Activated CD4-positive, CD25-positive, alpha-beta regulatory T cell treated with anti-CD3 and anti-CD28 coated beads, Interleukin-2, amount 50 U/mL, for 24 hours (primary cell): ENCODE results near the gene NOX5.
"Not testable (repeated sequence)": the region's sequence is repeated elsewhere in the genome, so short reads cannot be mapped to it uniquely, and the experiment has no call there.

Source experiments
- ATAC-seq, 2 donors: fragments of 150-1000 bp; cut with Tn5 transposase; one replicate each; pipeline ENCODE4 v1.10.0; 2021; ENCODE audit warnings: mild to moderate bottlenecking in 1 of 2, moderate library complexity in 1 of 2

NOX5 gene

GRCh38 chr15:69060744-69061143 lies 46.2 kb downstream of the NOX5 start:
- ATAC-seq = peak; percentile 82 to 88

DNA sequence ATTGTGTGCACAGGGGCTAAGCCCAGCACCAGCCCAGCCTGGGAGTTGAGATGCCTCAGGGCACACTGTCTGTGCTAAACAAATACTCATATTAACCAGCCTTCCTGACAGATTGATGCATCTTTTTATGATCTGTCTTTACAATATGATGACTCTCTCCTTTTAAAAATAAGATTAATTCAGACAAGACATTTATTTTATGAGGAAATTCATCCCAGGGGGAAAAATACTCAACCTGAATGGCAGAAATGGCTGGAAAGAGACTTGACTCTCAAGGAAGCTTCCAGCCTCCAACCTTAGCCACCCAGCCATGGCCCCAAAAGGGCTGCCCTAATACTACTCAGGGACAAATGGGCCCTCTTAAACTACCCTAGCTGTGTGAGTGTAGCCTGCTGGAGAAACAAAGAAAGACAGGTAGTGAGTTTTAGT lies 46.9 kb downstream of the NOX5 start:
- no peak for ATAC-seq

DNA sequence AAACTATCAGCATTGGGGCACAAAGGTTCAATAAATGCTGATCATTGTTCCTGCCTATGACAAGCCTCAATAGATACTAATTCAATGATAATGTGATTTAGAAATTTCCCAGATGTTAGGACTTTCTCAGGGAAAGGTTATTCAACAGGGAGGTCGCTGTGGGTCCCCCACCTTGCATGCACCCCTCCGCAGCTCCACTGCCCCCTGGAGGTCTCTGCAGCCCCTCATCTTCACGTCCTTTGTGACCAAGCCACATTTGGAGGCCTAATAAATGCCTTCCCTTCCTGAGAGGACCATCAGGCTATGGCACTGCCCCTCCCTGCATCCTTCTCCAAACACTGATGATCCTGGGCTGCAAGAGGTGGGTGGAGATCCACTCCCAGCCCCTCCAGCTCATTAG lies 50.2 kb downstream of the NOX5 start:
- ATAC-seq = no peak

GRCh38 chr15:69066007-69066995 lies 51.8 kb downstream of the NOX5 start:
- no peak for ATAC-seq

GRCh38 chr15:69067296-69067695 lies 52.8 kb downstream of the NOX5 start:
- ATAC-seq = no peak

DNA sequence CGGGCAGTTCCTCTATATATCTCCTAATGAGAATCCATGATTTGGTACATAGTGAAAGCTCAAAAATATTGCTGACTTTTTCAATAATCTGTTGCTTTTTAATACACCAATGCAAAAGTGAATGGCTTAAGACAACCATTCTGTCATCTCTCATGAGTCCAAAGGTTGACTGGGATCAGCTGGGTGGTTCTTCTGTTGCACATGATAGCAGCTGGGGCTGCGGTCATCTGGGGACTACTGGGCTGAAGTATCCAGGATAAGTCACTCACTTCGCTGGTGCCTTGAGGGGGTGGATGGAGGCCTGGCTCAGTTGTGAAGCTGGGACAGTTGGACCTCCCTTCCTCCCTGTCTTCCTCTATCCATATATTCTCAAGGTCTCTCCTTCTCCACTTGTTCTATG lies 53.7 kb downstream of the NOX5 start:
- no peak for ATAC-seq

- not testable (repeated sequence) for ATAC-seq
Observed at GRCh38 chr15:69069290-69069689, 54.8 kb downstream of the NOX5 start.

DNA sequence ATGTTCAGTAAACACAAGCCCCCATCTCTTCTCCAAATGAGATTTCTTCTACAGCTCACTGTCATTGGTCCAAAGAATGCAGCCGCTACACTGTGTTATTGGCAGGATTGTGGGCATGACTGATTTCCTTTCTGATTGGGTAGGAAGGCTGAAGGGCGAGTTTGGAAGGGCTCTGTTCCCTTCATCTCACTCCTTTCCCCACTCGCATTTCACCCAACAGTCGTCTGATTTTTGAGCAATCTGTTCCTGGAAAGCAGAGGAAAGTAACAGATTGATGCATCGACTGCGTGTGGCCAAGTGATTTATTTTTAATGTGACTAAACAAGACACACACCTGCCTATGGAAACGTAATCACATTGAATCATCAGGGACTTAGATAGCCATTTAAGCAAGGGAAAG lies 55.5 kb downstream of the NOX5 start:
- no peak for ATAC-seq

- no peak for ATAC-seq
Observed at GRCh38 chr15:69070396-69070795, 55.9 kb downstream of the NOX5 start.

GRCh38 chr15:69071260-69071659 lies 56.8 kb downstream of the NOX5 start:
- ATAC-seq = no peak

- ATAC-seq = no peak
Observed at GRCh38 chr15:69072906-69073305, 58.4 kb downstream of the NOX5 start.

DNA sequence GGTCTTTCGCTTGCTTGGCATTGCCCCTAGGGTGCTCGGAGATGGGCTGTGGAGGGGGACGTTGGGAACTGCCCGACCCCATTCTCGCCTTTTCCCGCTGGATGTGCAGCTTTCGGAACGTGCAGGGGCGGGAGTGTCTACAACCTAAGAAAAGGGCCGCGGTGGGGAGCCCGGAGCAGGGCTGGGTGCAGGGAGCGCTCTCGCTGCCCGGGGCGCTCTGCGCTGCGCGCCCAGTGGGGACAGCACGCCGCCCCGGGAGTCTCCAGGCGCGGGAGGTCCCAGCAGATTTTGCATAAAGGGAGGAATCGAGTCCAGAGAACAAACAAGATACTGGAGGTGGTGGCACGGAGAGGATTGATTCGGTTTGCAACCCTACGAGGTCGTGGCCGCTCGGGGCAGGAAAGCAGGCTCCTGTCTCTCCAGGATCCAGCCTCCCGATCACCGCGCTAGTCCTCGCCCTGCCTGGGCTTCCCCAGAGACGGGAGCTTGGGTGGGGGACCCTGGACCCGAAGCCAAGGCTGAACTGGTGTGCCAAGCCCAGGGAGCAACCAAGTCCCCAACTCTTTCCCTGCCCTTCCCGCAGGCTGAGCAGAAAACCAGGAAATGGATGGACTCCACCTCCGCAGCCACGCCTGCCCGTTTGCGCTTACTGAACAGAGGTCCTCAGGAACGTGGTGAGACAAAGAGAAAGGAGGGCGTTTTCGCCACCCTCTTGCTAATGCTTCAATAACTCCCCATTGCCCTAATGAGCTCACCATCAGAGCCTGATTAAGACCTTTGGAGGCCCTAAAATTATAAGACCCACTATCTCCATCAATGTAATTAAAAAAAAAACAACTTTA lies 59.7 kb downstream of the NOX5 start:
- ATAC-seq = peak in 1 of 2 donors; percentile 41

DNA sequence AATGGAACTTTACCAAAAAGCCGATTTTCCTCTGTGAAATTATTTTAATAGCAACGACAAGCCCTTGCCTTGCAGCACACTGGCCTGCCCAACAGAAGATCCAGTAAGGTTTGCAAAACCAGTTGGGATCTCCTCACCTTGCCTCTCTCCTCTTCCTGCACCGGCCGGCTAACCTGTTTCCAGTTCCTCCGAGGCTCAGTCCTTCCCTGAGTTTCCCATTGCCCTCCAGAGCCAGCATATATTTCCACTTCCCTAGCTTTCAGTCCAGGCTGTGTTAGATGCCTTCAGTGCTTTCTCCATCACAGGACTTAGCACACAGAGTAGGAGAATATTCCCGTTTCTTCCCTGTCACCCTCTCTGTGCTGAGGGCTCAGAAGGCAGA lies 60.3 kb downstream of the NOX5 start:
- no peak for ATAC-seq

GRCh38 chr15:69075440-69075839 lies 60.9 kb downstream of the NOX5 start:
- ATAC-seq = no peak

- no peak for ATAC-seq
Observed at GRCh38 chr15:69076756-69077155, 62.3 kb downstream of the NOX5 start.

DNA sequence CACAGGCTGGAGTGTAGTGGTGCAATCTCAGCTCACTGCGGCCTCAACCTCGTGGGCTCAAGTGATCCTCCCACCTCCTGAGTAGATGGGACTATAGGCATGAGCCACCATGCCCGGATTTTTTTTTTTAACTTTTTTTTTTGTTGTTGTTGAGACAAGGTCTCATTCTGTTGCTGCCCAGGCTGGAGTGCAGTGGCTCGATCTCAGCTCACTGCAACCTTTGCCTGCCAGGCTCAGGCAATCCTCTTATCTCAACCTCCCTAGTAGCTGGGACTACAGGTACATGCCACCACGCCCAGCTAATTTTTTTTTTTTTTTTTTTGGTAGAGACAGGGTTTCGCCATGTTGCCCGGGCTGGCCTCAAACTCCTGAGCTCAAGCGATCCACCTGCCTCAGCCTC lies 64.1 kb downstream of the NOX5 start:
- ATAC-seq = no peak

- no peak for ATAC-seq
Observed at GRCh38 chr15:69080295-69081248, 66.1 kb downstream of the NOX5 start.

DNA sequence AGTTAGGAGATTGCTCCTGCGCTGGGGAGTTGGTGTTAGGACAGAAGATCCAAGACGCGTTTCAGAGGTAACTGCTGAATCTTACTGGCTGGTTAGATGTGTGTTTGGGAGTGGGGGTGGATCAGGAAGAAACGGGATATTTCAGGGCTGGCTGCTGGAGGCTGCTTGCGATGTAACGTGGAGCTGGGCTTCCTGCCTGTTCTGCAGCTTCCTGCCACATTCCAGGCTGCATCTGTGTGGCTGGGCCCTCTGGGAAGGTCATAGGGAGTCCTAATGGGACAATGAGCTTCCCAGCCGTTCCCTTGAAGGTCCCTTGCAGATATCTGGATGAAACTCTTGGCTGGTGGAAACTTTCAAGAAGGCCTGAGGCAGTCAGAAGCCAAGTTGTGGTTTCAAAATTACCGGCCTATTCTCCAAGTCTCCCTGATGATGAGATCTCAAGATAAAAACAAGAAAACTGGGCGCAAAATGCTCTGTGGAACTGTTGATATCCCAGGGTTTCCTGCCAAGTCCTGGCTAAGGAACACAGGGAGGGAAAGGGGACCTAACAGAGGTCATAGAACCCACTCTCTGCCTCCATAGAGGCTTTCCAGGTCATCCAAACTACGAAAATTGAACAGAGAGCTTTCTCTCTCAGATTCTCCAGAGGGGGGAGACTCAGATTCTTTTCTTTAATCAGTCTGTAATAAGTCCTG lies 67.0 kb downstream of the NOX5 start:
- ATAC-seq = no peak

DNA sequence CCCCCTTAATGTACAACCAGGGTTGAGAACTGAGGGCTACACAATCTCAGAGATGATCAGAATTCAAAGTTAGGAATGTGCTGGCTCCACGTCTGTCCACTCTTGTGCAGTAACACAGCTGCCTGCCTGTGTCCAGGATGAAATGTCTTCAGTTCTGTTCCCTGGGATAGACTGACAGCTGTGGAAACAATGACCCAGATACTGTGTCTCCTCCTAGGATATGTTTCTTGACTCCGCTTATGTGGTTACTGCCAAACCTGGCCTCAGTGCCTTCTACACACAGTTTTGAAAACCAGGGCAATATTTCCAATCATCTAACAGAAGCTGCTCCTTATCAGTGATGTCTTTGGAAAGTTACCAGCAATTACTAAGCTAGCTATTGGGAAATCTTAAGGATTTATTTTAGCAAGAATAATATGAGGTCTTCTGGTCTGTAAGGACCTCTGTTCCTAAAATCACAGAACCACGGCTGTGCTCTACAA lies 67.6 kb downstream of the NOX5 start:
- ATAC-seq = no peak

GRCh38 chr15:69082554-69082953 lies 68.1 kb downstream of the NOX5 start:
- ATAC-seq = peak in 1 of 2 donors; percentile 38

- no peak for ATAC-seq
Observed at GRCh38 chr15:69084404-69085030, 70.0 kb downstream of the NOX5 start.
